ENCODE results near the gene LRRC39.

DNA sequence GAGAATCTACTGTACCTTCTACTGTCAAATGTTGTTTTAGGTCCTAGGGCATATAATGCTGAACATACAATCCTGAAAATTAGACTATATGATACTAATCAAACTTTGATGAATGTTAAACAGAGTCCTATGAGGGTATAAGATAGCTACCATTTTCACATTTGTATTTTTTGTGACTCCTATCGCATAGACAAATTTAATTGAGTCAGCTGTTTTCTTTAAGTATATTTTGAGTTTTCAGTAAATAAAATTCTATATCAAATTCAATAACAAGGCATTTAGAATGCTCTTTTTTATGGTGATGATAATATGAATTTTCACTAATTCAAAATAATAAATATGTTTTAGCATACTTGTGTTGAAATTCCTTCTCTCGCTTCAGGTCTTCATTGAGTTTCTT is 10.0 kb downstream of the LRRC39 start:
- TF ChIP-seq POLR2A (IDR thresholded peaks at IDR 0.05) (no peak), CTCF (IDR thresholded peaks at IDR 0.05) (no peak)

All from body of pancreas (tissue), 4 donors.